Nephron progenitor cell (in vitro differentiated cells): ENCODE measurements around the gene HSF5.
A peak's percentile ranks its signal among the peaks of the same experiment; 100 is the strongest.

ENCODE experiments used
- DNase-seq: peaks from one replicate; pipeline ENCODE4 v3.0.0; 2021
- H3K27ac Mint-ChIP-seq: 2 replicates; pipeline ENCODE4 v1.8.0; 2021; ENCODE audit warnings: mild to moderate bottlenecking, moderate library complexity, mixed read lengths
- H3K27me3 Mint-ChIP-seq: 2 replicates; pipeline ENCODE4 v1.8.0; 2021; ENCODE audit warnings: mild to moderate bottlenecking, low read depth, mixed read lengths; ENCODE audit not compliant: poor library complexity
- H3K36me3 Mint-ChIP-seq: 2 replicates; pipeline ENCODE4 v1.8.0; 2021; ENCODE audit warnings: low read depth, mixed read lengths
- H3K4me1 Mint-ChIP-seq: 2 replicates; pipeline ENCODE4 v1.8.0; 2021; ENCODE audit warnings: mixed read lengths
- H3K4me3 Mint-ChIP-seq: 2 replicates; pipeline ENCODE4 v1.8.0; 2021; ENCODE audit warnings: mild to moderate bottlenecking, moderate library complexity, mixed read lengths
- H3K9me3 Mint-ChIP-seq: 2 replicates; pipeline ENCODE4 v1.8.0; 2021; ENCODE audit warnings: mild to moderate bottlenecking, moderate library complexity, mixed read lengths
- TF ChIP-seq, protein P1 (sequence below): fragments of 200-600 bp; sonication (generic); IDR thresholded peaks from 2 replicates; pipeline ENCODE4 v1.5.0; 2021; ENCODE audit warnings: antibody characterized with exemption

The HSF5 gene

DNA sequence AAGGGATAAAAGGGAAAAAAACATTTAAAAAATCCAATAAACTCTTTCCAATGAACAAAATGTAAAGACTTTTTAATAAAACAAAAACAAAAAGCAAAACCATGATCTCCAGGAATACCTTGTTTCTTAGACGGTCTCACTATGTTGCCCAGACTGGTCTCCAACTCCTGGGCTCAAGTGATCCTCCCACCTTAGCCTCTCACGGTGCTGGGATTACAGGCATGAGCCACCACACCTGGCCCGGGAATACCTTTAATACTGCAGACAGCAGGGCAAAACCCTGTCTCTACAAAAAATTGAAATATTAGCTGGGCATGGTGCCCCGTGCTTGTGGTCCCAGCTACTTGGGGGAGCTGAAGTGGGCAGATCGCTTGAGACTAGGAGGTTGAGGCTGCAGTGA, 78.8 kb downstream of the HSF5 start:
- TF ChIP-seq, protein P1, sequence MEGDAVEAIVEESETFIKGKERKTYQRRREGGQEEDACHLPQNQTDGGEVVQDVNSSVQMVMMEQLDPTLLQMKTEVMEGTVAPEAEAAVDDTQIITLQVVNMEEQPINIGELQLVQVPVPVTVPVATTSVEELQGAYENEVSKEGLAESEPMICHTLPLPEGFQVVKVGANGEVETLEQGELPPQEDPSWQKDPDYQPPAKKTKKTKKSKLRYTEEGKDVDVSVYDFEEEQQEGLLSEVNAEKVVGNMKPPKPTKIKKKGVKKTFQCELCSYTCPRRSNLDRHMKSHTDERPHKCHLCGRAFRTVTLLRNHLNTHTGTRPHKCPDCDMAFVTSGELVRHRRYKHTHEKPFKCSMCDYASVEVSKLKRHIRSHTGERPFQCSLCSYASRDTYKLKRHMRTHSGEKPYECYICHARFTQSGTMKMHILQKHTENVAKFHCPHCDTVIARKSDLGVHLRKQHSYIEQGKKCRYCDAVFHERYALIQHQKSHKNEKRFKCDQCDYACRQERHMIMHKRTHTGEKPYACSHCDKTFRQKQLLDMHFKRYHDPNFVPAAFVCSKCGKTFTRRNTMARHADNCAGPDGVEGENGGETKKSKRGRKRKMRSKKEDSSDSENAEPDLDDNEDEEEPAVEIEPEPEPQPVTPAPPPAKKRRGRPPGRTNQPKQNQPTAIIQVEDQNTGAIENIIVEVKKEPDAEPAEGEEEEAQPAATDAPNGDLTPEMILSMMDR: no peak
- Mint-ChIP-seq H3K4me1 (peaks cover 35% of the 10 kb centered on the region), H3K36me3 (no peaks in the 10 kb centered on the region), H3K27me3 (no peaks in the 10 kb centered on the region), H3K4me3 (no peak overlapping the region), H3K9me3 (no peaks in the 10 kb centered on the region), H3K27ac (no peak overlapping the region)
- DNase-seq: no peak

DNA sequence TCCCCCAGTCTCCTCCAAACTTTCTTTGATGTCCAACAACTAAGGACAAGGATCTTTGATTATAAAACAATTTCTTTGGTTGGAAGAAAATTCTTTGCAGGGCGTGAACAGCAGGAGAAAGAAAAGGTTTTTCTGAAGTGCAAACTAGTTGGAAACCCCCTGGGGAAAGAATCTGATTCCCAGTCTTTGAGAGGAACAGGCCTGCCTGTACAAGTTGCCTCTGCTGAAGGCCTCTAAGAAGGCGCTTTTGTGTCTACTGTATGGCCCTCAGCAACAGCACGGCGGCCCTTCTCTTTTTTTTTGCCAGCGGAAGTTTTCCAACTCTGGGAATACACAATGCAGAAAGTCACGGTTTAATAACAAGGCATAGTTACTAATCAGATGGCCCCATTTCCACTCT, 84.9 kb downstream of the HSF5 start:
- H3K4me3 Mint-ChIP-seq: no peak overlapping the region
- DNase-seq: no peak
- peak overlapping the region; percentile 52 for H3K27ac Mint-ChIP-seq
- H3K27me3 Mint-ChIP-seq: no peaks in the 10 kb centered on the region
- no peaks in the 10 kb centered on the region for H3K36me3 Mint-ChIP-seq
- H3K9me3 Mint-ChIP-seq: no peaks in the 10 kb centered on the region
- H3K4me1 Mint-ChIP-seq: peaks cover 30% of the 10 kb centered on the region
- TF ChIP-seq, protein P1: no peak

DNA sequence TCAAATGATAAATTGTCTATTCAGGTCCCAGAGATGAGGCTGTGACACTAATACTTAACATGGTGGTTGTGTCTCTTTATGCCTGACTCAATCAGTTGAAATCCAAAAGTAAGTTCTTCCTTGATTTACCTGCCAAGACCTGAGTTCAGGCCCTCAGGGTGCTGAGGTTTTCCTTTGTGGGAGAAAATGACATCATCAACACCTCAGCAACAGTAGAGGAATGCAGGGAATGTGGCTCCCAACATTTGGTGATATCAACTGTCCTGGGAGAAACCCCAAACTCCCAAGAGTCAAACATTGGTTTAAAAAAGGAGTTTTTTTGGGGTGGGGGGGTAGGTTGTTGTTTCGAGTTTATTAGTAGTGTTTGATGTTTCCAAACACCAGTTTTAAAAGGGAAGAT, 85.5 kb downstream of the HSF5 start:
- no peak for DNase-seq

DNA sequence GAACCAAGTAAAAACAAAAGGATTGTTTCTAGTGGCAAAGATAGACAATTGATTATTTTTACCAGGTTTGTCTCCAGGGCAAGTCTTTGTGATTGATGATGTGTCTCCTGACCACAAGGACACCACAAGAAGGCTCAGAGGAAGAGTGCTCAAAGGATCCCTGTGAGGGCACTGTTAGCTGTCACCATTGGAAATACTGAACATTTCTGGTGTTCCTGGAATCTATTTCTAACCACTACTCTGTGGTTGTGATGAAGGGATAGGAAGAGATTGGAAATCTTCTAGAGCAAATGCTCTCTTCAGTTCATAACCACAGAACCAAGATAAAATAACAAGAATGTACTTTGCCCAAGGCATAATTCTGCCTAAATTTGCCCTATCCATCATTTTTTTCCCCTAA, 86.2 kb downstream of the HSF5 start:
- Mint-ChIP-seq H3K4me1 (peaks cover 38% of the 10 kb centered on the region), H3K36me3 (no peaks in the 10 kb centered on the region), H3K27ac (no peak overlapping the region), H3K9me3 (no peaks in the 10 kb centered on the region), H3K4me3 (no peak overlapping the region), H3K27me3 (no peaks in the 10 kb centered on the region)
- DNase-seq: no peak
- TF ChIP-seq, protein P1: no peak

More for the DNA sequence above, 85.5 kb downstream of the HSF5 start:
- no peaks in the 10 kb centered on the region for H3K9me3 Mint-ChIP-seq
- H3K27ac Mint-ChIP-seq: no peak overlapping the region
- no peak overlapping the region for H3K4me3 Mint-ChIP-seq
- TF ChIP-seq, protein P1: no peak
- peaks cover 37% of the 10 kb centered on the region for H3K4me1 Mint-ChIP-seq
- H3K36me3 Mint-ChIP-seq: no peaks in the 10 kb centered on the region
- no peaks in the 10 kb centered on the region for H3K27me3 Mint-ChIP-seq

DNA sequence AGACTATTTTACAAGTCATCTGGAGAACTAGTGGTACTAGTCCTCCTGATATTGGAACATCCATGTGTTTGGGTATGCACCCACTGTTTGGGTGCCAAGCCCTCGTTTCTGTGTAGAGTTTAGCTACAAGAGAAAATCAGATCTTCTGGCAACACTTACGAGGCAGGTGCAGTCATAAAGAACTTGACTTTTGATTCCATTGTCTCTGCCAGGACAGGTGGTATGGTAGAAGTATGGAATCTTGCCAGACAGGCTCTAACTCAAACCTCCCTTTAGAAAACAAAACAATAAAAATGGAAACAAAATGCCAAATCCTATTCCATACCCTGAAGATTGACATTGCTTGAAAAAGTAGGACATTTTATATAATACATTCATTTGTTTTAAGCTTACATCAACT, 86.9 kb downstream of the HSF5 start:
- DNase-seq: no peak
- H3K36me3 Mint-ChIP-seq: no peaks in the 10 kb centered on the region
- H3K4me1 Mint-ChIP-seq: peaks cover 39% of the 10 kb centered on the region
- H3K4me3 Mint-ChIP-seq: no peak overlapping the region
- H3K27ac Mint-ChIP-seq: no peak overlapping the region
- no peaks in the 10 kb centered on the region for H3K9me3 Mint-ChIP-seq
- no peaks in the 10 kb centered on the region for H3K27me3 Mint-ChIP-seq
- TF ChIP-seq, protein P1: no peak

DNA sequence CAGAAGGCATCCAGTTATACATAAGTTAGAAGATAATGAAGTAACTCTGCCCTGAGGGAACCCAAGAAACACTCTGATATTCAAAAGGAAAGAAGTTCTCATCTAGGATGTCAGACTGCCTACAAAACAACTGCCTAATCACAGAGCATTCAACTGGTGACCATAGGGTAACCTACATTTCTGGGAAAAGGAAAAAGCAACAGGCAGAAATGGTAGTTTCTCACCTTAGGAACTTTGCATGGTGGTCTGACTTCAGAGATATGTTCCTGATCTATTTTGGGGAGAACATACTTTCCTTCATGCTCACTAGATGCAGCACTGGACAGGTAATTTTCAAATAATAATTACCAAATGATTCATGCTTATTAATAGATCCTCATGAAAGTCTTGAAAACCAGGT, 87.4 kb downstream of the HSF5 start:
- no peaks in the 10 kb centered on the region for H3K27me3 Mint-ChIP-seq

More for the DNA sequence above, 87.4 kb downstream of the HSF5 start:
- Mint-ChIP-seq H3K27ac (no peak overlapping the region), H3K4me1 (peaks cover 43% of the 10 kb centered on the region), H3K9me3 (no peaks in the 10 kb centered on the region), H3K36me3 (no peaks in the 10 kb centered on the region), H3K4me3 (no peak overlapping the region)
- TF ChIP-seq, protein P1: no peak
- DNase-seq: no peak
